ENCODE measurements around the gene MUC5AC.

MUC5AC gene

GRCh38 chr11:1230456-1231395, 73.0 kb downstream of the MUC5AC start:
- FAIRE-seq = no peak

GRCh38 chr11:1231396-1232020, 73.8 kb downstream of the MUC5AC start:
- DNase-seq (ENCODE audit: extremely low spot score, insufficient read length, low read depth) (no peak), FAIRE-seq (no peak)

More at GRCh38 chr11:1230456-1231395, 73.0 kb downstream of the MUC5AC start:
- no peak for DNase-seq (ENCODE audit: extremely low spot score, insufficient read length, low read depth)

DNA sequence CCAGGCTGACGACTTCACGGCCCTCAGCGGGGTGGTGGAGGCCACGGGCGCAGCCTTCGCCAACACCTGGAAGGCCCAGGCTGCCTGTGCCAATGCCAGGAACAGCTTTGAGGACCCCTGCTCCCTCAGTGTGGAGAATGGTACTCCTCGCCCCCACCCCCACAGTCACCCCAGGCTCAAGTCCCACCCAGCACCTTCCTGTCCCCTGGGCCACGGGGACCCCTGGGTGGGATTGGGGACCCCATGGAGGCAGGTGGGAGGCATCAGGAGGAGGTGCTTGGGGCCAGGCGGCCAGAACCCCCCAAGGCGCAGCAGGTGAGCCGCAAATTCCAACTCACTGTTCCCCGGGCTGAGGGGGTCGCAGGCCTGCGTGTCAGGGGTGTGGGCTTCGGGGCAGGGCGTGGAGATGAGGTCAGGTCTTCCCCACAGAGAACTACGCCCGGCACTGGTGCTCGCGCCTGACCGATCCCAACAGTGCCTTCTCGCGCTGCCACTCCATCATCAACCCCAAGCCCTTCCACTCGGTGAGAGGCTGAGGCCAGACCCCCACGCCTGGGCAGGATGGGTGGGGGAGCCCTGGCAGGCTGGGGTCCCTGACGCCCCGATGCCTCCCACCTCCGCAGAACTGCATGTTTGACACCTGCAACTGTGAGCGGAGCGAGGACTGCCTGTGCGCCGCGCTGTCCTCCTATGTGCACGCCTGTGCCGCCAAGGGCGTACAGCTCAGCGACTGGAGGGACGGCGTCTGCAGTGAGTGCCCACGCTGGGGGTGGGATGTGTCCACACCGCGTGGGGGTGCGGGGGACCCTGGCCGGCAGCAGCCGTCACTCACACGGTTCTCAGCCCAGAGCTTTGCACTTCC, 74.5 kb downstream of the MUC5AC start:
- no peak for DNase-seq (ENCODE audit: extremely low spot score, insufficient read length, low read depth)
- no peak for FAIRE-seq

DNA sequence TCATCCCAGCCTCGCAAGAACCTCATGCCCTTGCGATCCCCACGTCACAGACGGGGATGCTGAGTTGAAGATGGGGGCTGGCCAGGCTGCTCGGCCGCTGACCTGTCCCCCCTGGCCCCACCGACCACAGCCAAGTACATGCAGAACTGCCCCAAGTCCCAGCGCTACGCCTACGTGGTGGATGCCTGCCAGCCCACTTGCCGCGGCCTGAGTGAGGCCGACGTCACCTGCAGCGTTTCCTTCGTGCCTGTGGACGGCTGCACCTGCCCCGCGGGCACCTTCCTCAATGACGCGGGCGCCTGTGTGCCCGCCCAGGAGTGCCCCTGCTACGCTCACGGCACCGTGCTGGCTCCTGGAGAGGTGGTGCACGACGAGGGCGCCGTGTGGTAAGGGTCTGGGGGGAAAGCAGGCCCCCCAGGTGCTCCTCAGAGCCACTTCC, 75.1 kb downstream of the MUC5AC start:
- DNase-seq (ENCODE audit: extremely low spot score, insufficient read length, low read depth) (no peak), FAIRE-seq (no peak)

DNA sequence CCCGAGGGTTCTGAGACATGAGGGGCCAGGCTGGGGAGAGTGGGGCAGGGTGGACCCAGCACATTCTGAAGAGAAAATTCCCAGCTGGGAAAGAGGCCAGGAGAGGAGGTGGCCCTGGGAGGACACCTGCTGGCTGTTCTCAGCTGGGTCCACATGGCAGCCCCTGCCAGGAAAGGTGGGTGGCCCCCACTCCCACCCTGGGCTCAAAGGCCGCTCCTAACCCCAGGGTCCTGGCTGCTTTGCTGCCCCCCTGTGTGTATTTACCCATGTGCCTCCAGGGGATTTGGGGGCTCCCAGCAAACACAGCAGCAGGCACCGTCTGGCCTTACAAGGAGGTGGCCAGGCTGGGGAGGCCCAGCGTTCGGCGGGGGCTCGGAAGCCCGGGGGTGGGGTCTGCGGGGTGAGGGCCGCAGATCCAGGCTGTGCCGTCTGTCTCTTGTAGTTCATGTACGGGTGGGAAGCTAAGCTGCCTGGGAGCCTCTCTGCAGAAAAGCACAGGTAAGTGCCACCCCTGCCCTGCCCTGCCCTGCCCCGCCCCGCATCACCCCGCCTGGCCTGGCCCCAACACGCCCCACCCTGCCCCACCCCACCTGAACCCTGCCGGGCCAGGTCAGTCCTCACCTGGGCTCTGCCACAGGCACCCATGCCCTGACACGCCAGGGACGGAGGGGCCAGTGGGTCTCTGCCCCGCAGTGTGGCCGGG, 75.7 kb downstream of the MUC5AC start:
- DNase-seq (ENCODE audit: extremely low spot score, insufficient read length, low read depth) = no peak
- FAIRE-seq = no peak

GRCh38 chr11:1234054-1234720, 76.4 kb downstream of the MUC5AC start:
- no peak for FAIRE-seq
- DNase-seq (ENCODE audit: extremely low spot score, insufficient read length, low read depth) = no peak

DNA sequence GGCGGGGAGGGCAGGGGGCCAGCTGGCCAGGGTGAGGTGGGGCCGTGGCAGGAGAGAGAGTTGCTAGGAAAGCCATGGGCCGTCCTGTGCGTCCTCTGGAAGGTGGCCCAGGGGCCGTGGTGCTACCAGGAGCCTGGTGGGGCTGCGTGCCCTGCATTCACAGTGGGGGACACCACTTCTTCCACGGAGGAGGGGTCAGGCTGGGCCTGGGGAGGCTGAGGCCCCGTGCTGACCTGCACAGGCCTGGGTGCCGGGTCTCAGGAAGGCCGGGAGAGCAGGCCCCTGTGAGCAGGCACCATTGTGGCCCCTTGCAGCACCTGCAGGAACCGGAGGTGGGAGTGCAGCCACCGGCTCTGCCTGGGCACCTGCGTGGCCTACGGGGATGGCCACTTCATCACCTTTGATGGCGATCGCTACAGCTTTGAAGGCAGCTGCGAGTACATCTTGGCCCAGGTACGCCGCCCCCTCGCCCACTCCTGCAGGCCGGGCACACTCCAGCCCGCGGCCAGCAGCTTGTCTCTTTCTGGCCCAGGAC, 77.1 kb downstream of the MUC5AC start:
- DNase-seq (ENCODE audit: extremely low spot score, insufficient read length, low read depth) (no peak), FAIRE-seq (no peak)

DNA sequence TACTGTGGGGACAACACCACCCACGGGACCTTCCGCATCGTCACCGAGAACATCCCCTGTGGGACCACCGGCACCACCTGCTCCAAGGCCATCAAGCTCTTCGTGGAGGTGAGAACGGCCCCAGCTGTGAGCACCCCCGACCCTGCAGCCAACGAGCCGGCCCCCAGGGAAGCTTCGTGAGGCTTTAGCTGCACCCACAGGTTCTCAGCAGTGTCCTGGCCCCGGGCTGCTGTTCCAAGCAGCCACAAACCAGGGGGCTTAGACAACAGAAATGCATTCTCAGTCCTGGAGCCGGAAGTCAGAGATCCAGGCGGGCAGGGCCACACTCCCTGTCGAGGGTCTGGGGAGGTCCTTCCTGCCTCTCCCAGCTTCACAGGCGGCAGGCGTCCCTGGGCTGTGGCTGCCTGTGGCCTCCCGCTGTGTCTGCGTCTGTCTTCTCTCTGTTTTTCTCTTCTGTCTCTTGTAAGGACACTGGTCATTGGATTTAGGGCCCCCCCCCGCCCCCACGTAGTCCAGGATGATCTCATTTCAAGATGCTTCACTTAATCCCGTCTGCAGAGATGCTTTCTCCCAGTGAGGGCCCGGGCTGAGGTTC, 77.7 kb downstream of the MUC5AC start:
- no peak for FAIRE-seq
- DNase-seq (ENCODE audit: extremely low spot score, insufficient read length, low read depth) = no peak

DNA sequence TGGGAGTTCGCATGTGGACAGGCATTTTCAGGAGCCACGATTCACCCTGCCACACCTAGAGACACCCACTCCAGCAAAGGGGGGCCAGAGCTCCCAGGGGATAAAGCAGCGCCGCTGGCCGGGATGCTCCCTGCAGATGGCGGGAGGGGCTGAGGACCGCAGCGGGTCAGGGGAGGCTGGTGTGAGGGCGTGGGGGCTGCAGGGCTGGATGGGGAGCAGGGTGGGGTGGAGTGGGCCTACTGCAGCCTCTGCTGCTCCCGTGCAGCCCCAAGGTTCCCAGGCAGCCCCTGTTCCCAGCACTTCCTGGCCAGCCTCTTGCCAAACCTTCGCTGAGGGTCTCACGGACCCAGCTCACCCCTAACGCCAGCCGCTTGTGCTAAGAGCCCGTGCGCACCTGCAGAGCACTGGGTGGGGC, 78.2 kb downstream of the MUC5AC start:
- FAIRE-seq = no peak

DNA sequence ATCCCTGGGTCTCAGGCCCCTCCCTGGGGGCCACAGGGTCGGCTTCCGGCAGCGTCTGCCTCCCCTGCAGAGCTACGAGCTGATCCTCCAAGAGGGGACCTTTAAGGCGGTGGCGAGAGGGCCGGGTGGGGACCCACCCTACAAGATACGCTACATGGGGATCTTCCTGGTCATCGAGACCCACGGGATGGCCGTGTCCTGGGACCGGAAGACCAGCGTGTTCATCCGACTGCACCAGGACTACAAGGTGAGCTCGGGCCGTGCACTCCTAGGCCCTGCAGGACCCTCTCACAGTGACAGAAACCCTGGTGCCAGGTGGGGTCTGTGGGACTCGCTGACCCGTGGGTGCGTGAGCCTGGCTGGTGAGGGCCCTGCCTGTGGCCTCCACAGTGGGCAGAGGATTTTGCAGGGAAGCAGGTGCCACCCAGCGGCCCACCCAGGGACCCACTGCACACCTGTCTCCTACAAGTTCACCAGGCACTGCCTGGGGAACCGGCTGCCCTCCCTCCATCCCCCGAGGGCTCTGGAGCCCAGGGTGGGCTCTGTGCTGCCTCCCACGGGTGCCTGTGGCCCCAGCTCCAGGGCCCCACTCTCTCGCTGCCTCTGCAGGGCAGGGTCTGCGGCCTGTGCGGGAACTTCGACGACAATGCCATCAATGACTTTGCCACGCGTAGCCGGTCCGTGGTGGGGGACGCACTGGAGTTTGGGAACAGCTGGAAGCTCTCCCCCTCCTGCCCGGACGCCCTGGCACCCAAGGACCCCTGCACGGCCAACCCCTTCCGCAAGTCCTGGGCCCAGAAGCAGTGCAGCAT, 78.8 kb downstream of the MUC5AC start:
- FAIRE-seq (no peak), DNase-seq (ENCODE audit: extremely low spot score, insufficient read length, low read depth) (no peak)

More for the DNA sequence above, 78.2 kb downstream of the MUC5AC start:
- no peak for DNase-seq (ENCODE audit: extremely low spot score, insufficient read length, low read depth)

DNA sequence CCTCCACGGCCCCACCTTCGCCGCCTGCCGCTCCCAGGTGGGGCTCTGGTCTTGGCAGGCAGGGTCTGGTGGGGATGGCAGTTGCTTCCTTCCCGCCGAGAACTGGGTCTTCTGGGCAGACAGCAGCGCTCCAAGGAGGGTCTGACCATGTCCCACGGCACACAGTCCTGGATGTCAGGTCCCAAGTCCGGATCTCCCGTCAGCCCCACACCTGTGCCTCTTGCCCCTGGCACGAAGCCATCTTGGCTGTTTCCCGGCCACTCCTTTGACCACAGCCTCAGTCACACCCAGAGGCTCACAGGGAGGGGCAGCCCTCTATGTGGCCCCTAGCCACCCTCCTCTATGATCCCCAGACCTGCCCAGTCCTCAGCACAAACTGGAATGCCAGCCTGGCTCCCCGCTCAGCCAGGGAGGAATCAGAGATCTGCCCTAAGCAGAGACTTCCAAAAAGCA, 79.4 kb downstream of the MUC5AC start:
- FAIRE-seq (no peak), DNase-seq (ENCODE audit: extremely low spot score, insufficient read length, low read depth) (no peak)

DNA sequence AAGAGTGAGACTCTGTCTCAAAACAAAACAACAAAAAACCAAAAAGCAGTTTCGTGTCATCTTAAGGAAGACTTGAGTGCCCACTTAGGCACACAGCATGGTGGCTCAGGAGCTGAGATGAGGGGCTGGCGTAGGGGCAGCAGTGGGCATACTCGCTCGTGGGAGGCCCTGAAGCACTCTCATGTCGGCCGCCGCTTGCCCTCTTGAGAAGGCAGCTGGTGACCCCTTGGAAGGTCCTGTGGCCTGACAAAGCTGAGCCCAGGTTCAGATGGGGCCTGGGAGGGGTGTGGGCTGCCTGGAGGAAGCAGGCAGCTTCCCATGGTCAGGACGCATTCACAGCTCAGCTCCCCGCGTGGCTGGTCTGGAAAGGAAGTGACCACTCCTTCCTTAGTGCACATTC, 80.1 kb downstream of the MUC5AC start:
- FAIRE-seq = no peak
- DNase-seq (ENCODE audit: extremely low spot score, insufficient read length, low read depth) = no peak

DNA sequence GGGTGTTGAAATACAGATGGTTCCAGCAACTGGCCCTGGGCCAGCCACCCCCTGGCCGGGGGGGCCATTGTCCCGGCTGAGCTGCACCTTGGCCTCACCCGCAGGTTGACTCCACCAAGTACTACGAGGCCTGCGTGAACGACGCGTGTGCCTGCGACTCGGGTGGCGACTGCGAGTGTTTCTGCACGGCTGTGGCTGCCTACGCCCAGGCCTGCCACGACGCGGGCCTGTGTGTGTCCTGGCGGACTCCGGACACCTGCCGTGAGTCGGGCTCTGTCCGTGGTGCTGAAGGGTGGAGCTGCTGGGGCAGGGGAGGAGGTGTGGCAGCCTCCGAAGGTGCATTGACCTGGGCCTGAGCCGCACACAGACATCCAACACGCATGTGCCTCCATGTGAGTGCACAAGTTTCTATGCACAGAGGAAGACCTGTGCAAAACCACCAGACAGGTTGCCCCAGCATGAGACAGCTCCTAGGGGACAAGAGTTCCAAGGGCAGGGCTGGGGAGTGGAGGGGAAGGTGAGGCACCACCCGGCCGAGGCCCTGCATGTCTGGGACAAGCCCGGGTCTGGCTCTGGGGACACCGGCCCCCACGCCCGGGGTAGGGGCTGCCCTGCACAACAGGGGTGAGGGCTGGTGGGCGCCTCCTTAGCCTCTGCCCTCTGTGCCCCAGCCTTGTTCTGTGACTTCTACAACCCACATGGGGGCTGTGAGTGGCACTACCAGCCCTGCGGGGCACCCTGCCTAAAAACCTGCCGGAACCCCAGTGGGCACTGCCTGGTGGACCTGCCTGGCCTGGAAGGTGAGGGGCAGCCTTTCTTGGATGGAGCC, 81.2 kb downstream of the MUC5AC start:
- DNase-seq (ENCODE audit: extremely low spot score, insufficient read length, low read depth) = no peak
- FAIRE-seq = no peak

GRCh38 chr11:1239596-1240205, 81.9 kb downstream of the MUC5AC start:
- no peak for FAIRE-seq
- DNase-seq (ENCODE audit: extremely low spot score, insufficient read length, low read depth) = no peak

GRCh38 chr11:1240771-1241170, 83.0 kb downstream of the MUC5AC start:
- DNase-seq (ENCODE audit: extremely low spot score, insufficient read length, low read depth) (no peak), FAIRE-seq (no peak)

GRCh38 chr11:1241706-1242105, 84.0 kb downstream of the MUC5AC start:
- no peak for FAIRE-seq
- DNase-seq (ENCODE audit: extremely low spot score, insufficient read length, low read depth) = no peak

All from GM18507 (cell line).